Osteocyte (in vitro differentiated cells): Measurements from ENCODE around the gene PADI3. TPM values are rescaled to one million over a fixed set of nuclear protein-coding genes. Genes with fewer than 3 reads are reported as not detected.

Experiments
- DNase-seq: peaks from one replicate; pipeline ENCODE4 v3.0.0; 2021; ENCODE audit warnings: mixed read lengths; ENCODE audit not compliant: unreplicated experiment; ENCODE audit errors: extremely low spot score
- H3K27ac Mint-ChIP-seq: one replicate; pipeline ENCODE4 v1.8.0; 2021; ENCODE audit warnings: mild to moderate bottlenecking, mixed read lengths; ENCODE audit not compliant: unreplicated experiment
- H3K27me3 Mint-ChIP-seq: one replicate; pipeline ENCODE4 v1.8.0; 2021; ENCODE audit warnings: mixed read lengths; ENCODE audit not compliant: unreplicated experiment
- H3K36me3 Mint-ChIP-seq: one replicate; pipeline ENCODE4 v1.8.0; 2021; ENCODE audit warnings: mixed read lengths; ENCODE audit not compliant: unreplicated experiment
- H3K4me1 Mint-ChIP-seq: one replicate; pipeline ENCODE4 v1.8.0; 2021; ENCODE audit warnings: mixed read lengths; ENCODE audit not compliant: unreplicated experiment
- H3K4me3 Mint-ChIP-seq: one replicate; pipeline ENCODE4 v1.8.0; 2021; ENCODE audit warnings: mild to moderate bottlenecking, moderate library complexity, mixed read lengths; ENCODE audit not compliant: unreplicated experiment
- H3K9me3 Mint-ChIP-seq: one replicate; pipeline ENCODE4 v1.8.0; 2021; ENCODE audit warnings: mixed read lengths; ENCODE audit not compliant: unreplicated experiment
- total RNA-seq: library from RNA; stranded (reverse); gene quantifications from 2 replicates; pipeline ENCODE4 v1.2.1, GENCODE V29; 2021
- TF ChIP-seq, protein P1 (sequence below): fragments of 200-600 bp; sonication (generic); IDR thresholded peaks from 2 replicates; pipeline ENCODE4 v1.5.0; 2021; ENCODE audit warnings: antibody characterized with exemption, mild to moderate bottlenecking, moderate library complexity

The PADI3 gene
- total RNA-seq, 1 donor from 2014 or later = 0.73 TPM

DNA sequence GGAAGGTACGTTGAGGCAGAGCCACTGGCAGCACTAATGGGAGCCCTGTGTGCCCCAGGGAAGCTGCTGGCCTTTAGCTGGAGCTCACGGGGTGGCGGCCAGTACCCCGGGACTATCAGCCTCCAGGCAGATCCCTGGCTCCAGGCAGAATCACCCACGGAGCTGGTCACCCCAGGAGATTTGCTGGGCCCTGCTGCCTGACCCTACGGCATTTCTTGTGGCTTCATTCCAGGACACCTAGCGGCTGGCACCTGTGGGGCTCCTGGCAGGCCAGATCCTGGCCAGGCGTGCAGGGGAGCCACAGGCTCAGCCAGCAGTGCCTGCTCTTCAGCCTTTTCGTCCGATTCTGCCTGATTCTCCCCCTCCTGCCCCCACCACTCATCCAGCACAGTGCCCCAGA, 36.9 kb upstream of the PADI3 start:
- Mint-ChIP-seq H3K4me3 (no peak overlapping the region), H3K9me3 (no peaks in the 10 kb centered on the region), H3K4me1 (peaks cover 81% of the 10 kb centered on the region), H3K36me3 (no peaks in the 10 kb centered on the region), H3K27ac (peak overlapping the region; percentile 77), H3K27me3 (no peaks in the 10 kb centered on the region)
- no peak for DNase-seq
- TF ChIP-seq, protein P1, sequence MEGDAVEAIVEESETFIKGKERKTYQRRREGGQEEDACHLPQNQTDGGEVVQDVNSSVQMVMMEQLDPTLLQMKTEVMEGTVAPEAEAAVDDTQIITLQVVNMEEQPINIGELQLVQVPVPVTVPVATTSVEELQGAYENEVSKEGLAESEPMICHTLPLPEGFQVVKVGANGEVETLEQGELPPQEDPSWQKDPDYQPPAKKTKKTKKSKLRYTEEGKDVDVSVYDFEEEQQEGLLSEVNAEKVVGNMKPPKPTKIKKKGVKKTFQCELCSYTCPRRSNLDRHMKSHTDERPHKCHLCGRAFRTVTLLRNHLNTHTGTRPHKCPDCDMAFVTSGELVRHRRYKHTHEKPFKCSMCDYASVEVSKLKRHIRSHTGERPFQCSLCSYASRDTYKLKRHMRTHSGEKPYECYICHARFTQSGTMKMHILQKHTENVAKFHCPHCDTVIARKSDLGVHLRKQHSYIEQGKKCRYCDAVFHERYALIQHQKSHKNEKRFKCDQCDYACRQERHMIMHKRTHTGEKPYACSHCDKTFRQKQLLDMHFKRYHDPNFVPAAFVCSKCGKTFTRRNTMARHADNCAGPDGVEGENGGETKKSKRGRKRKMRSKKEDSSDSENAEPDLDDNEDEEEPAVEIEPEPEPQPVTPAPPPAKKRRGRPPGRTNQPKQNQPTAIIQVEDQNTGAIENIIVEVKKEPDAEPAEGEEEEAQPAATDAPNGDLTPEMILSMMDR = no peak

DNA sequence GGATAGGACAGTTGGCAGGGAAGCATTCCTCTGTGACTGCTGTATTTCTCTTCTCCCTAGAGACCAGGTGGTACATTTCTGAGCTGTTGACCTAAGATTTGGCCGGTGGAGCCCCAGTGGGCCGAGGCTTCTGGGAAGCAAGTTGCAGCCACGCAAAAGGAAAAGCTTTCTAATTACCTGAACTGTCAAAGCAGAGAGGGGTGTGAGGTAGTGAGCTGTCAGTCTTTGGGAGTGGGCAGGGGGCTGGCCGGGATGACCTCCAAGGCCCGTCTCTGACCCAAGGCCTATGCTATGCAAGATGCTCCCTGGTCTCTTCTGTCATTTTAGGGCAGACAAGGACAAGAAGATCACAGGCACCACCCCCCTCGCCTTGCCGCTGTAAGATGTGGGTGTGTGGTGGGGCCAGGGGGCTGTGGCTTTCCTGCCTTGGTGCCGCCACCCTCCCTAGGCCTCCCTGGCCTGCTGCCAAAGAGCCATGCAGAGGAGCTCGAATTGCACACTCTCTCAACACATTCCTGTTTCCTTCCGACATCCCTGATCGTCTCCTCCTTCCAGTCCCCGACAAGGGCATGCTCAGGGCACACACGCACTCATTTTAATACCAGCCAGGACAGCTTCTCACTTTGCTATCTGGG, 36.3 kb upstream of the PADI3 start:
- DNase-seq = peak; percentile 94
- Mint-ChIP-seq H3K27me3 (no peaks in the 10 kb centered on the region), H3K4me3 (peak overlapping the region; percentile 16), H3K27ac (peak overlapping the region; percentile 77), H3K36me3 (no peaks in the 10 kb centered on the region), H3K4me1 (peaks cover 77% of the 10 kb centered on the region), H3K9me3 (no peaks in the 10 kb centered on the region)
- TF ChIP-seq, protein P1 = no peak

DNA sequence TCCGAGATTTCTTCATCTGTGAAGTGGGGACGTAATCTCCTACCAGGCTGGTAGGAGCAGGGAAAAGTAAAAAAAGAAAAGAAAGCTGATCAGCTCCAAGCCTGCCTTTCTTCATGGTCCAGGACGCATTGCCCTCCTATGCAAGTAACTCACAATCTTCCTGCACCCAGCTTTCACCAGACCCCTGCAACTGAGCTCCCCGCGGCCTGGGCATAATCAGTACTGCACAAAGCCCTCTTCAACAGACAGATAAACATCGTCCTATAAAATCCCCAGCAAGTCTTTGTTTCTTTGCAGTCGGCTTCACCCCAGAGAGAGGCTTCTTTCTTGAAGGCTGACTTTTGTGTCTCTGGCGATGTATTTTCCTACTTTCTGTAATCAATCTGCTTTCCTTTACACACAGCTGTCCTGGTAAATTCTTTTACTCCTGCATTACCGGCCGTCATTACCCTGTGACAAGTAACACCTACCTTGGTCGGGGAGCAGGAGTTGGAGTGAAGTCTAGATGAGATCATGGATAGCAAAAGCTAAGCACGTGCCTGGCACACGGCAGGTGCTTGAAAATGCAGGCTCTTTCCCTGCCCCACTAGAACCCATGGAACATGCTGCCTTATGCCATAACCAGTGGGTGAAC, 35.6 kb upstream of the PADI3 start:
- H3K4me3 Mint-ChIP-seq = peak overlapping the region; percentile 16
- peaks cover 70% of the 10 kb centered on the region for H3K4me1 Mint-ChIP-seq
- H3K27ac Mint-ChIP-seq = peak overlapping the region; percentile 77
- no peaks in the 10 kb centered on the region for H3K27me3 Mint-ChIP-seq
- H3K36me3 Mint-ChIP-seq = no peaks in the 10 kb centered on the region
- DNase-seq = no peak
- no peaks in the 10 kb centered on the region for H3K9me3 Mint-ChIP-seq
- TF ChIP-seq, protein P1 = no peak

DNA sequence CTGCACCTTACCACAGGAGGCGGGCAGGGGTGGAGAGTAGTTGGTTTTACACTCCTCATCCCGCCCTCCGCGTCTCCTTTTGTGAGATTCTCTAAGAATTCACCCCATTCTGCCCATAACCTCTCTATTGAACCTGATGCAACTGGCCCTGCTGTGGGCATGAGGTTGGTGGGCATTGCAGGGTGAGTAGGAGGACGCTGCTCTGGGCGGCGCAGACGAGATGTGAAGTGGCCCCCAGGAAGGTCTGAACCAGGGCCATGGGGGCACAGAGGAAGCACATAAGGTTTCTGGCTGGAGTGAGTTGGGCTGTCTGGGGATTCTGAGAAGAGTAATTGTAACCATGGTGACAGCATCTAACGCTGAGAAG, 35.1 kb upstream of the PADI3 start:
- TF ChIP-seq, protein P1 = no peak
- no peaks in the 10 kb centered on the region for H3K9me3 Mint-ChIP-seq
- H3K4me1 Mint-ChIP-seq = peaks cover 68% of the 10 kb centered on the region
- no peak overlapping the region for H3K4me3 Mint-ChIP-seq
- H3K36me3 Mint-ChIP-seq = no peaks in the 10 kb centered on the region
- DNase-seq = no peak
- peak overlapping the region; percentile 77 for H3K27ac Mint-ChIP-seq
- H3K27me3 Mint-ChIP-seq = no peaks in the 10 kb centered on the region

DNA sequence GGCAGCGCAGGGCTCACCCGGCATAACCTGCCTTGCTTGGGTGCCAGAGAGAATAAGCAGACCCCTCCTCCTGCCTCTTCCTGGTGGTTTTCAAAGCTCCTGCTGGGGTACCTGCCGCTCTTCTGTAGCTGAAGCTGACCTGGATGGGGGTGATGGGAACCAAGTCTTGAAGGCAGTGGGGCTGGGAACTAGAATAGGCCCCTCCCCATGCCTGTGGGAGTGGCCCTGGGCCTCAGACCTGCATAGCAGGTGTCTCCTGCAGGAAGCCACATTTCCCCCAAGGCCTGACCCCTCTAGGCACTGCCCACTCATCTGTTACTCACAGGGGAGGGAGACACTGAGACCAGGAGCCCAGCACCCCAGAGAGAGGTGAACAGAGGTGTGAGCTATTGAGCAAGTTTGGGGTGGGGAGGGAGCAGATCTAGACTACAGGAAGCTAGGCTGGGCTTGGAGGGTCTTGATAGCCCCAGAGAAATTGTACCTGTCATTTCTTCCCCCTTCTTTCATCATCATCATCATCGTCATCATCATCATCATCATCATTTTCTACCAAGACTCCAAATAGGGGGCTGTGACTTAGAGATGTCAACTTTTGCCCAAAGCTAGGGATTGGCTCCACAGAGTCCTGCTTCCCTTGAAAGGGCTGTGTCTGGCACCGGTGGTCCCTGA, 33.9 kb upstream of the PADI3 start:
- Mint-ChIP-seq H3K36me3 (no peaks in the 10 kb centered on the region), H3K4me1 (peaks cover 59% of the 10 kb centered on the region), H3K4me3 (no peak overlapping the region), H3K27me3 (no peaks in the 10 kb centered on the region), H3K27ac (no peak overlapping the region), H3K9me3 (no peaks in the 10 kb centered on the region)
- TF ChIP-seq, protein P1 = no peak
- DNase-seq = no peak
